Stimulated activated CD8-positive, alpha-beta memory T cell treated with anti-CD3 and anti-CD28 coated beads, Interleukin-15, amount 100 ng/mL, for 24 hours (primary cell): ENCODE data around the gene MT1X.
"Not testable (repeated sequence)": the region's sequence is repeated elsewhere in the genome, so short reads cannot be mapped to it uniquely, and the experiment has no call there.

Source experiments
- DNase-seq: peaks from one replicate; pipeline ENCODE4 v3.0.0-alpha.2; 2020; ENCODE audit warnings: low read depth

Gene MT1X

DNA sequence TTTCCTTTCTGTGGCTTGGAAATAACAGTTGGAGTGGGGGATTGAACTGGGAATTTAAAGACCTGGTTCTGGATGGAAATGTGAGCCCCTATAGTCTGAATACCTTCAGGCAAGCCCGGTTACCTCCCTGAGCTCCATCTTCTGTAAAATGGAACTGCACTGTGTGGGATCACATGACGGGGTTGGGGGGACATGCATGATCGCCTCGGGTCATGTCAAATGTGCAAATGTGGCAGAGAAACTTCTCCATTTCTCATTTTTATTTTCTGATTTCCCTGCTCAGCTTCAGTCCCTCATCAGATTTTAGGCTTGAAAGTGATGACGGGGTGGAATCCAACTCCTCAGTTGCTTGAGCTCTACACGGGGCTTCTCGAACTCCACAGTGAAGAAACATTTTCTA, 29.1 kb upstream of the MT1X start:
- DNase-seq, result no peak

DNA sequence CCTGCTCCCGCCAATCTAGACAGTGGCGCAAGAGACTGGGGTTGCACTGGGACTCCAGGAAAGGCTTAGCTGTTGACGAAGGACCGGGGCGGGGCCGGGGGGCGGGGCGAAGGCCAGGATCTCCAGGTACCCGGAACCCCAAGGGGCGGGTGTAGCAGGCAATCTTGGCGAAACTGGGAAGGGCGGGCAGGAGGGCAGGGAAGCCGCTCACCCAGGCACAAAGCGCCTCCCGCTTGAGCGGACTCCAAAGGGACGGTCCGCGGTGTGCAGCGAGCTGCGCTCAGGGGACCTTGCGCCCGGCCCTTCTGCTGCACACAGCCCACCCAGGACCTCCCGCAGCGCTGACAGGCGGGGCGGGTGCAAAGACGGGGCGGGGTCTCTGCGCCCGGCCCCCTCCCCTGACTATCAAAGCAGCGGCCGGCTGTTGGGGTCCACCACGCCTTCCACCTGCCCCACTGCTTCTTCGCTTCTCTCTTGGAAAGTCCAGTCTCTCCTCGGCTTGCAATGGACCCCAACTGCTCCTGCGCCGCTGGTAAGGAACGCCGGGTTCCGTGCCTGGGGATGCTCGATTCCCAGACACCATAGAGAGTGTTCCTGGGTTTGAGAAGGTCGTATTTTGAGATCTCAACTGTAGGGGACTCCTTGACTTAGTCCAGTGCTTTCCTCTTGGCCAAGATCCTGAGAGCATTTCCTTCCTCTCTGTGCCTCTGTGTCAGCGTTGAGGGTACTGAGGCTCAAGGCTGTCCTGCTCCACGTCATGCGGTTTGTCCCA, 24.5 kb upstream of the MT1X start, which contains the start of gene MT1F:
Gene MT1F (plus strand): TSS at position 405 of the 772 bp plus-strand sequence. CDS start 100 bp downstream, at position 505.
- DNase-seq, result peak; percentile 53

DNA sequence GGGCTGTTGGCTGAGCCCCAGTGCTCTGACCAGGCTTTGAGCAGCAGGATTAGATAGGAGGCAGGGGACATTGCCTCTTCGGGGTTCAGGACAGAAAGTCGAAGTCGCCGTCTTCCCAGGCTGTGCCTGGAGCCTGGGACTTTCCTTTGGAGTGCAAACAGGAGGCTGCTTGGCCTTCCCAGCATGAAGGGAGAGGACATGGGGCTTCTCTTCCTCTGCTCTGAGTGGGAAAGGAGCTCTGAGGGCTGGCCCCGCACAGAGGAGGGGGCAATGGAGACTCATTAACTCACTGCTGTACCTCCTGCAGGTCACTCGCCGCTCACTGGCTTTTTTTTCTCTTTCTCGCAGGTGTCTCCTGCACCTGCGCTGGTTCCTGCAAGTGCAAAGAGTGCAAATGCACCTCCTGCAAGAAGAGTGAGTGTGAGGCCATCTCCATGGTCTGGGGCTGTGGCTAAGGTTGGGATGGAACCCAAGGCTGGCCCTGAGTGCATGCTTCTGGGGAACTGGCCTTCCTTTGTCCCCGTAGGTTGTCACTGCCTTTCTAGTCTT, 23.9 kb upstream of the MT1X start:
- DNase-seq, result no peak

DNA sequence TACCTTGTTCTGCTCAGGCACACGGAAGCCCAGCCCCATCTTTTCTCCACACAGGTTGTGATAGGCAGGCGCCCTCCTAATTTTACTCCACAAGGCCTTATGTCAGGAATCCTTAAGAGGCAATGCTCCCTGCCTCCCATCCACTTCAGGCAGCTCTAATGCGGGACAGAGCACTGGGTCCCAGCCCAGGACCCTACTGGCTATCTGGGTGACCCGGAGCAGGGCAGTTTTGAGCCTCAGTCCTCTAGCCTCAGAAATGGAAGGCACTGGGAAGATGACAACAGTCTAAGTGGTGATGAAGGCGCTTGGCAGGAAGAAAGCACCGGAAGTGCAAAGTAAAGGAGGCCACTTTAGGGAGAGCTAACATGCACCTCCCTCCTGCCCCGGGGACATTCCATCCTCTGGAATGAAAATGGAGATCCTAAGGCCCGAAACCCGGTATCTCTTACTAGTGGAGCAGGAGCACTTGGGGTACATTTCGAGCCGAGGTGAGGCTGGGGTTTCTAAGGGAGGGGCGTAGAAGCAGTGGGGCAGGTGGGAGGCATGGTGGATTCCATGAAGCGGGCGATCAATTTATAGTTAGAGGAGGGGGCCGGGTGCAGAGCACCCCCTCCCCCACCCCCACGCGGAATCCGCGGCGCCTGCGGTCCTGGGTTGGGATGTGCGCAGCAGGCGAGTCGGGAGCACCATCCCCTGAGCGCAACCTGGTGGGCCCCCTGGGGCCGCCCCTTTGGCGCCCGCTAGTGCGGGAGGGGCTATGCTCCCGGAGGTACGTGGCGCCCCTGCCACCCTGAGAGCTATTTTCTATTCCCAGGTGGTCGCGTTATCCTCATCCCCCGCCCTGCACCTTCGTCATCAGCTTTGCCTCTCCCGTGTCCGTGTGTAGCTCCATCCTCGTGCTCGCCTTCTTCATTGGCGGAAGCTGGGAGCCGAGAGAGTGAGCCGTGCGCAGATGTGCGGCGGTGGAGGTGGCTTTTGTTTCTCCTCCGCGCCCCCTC, 19.6 kb upstream of the MT1X start:
- no peak for DNase-seq

DNA sequence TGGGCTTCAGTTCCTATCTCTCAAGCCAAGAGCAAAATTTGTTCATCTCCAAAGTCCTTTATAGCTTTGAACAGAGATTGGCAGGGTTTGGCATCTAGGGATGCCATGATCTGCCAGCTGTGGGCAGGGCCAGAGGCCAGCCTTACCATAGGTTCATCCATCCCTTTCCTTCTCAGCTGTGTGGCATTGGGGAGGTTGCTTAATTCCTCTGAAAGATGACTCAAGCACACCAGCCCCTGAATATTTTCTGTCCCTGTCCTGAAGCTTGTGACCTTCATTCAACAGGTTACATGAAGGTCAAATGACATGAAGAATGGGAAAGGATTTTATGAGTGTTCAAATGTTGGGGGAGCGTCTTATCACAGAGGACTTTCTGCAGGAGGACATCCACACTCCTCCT, 17.8 kb upstream of the MT1X start:
- DNase-seq, result no peak

DNA sequence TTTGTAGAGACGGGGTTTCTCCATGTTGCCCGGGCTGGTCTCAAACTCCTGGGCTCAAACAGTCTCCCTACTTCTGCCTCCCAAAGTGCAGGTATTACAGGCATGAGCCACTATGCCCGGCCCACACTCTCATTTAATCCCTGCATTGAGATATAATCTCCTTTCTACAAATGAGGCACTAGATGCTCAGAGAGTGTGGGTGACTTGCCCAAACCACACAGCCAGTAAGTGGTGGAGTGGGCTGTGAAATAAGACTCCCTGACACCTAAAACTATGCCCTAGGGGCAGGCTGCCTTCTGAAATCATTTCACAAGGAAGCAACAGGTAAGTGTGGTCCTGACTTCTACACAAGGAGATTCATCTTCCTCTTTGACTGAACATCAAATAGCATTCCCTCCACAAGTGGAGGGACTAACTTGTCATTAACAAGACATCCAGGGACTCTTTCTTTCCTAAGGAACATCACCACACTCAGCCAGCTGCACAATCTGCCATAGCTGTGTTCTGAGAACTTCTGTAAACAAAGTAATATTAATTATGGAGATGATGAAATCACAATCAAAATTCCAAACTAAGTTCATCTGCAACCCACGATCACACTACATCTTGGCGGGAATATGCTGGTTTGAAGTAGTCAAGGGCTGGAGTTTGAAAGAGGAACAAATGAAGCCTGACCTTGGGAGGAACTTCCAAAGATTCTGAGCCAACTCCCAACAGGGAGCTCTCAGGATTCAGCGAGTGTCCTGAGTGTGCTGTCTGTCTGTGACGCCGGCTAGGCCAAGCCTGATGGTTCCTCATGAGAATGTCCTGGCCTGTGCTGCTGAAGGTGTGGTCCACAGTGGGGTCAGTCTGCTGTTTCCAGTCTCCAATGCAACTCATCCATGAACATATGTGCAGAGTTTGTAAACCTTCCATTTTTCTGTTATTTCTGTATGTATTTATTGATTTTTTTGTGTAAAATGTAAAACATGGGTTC, 16.7 kb upstream of the MT1X start:
- not testable (repeated sequence) for DNase-seq

DNA sequence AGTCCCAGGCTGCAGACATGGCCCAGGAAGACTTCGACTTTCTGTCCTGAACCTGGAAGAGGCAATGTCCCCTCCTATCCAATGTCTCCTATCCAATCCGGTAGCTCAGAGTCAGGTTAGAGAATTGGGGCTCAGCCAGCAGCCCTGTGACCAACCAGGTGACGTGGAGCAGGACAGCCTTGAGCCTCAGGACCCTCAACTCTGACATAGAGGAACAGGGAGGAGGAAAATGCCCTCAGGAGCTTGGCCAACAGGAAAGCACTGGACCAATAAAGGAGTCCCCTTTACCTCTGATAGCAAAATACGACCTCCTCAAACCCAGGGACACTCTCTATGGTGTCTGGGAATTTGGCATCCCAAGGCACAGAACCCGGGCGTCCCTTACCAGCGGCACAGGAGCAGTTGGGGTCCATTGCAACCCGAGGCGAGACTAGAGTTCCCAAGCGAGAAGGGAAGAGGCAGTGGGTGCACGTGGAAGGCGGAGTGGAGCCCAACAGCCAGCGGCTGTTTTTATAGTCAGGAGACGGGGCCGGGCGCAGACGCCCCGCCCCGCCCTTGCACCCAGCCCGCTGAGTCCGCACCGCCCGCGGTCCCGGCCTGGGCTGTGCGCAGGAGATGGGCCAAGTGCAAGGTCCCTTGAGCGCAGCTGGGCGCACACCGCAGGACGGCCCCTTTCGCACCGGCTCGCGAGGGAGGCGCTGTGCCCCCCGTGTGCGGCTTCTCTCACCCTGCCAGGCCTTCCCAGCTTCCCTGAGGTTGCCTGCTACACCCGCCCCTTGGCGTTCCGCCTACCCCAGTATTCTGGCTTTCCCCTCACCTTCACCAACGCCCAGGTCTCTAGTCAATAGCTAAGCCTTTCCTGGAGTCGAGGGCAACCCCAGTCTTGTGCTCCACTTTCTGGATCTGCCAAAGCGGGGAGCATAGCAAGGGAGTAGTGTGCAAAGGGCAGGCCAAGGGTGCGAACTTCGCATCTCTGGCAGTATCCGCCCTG, 14.4 kb upstream of the MT1X start, which contains the start of gene MT1G:
Gene MT1G (minus strand): TSS at position 485 of the 991 bp plus-strand sequence. CDS start 72 bp downstream, at position 413.
- no peak for DNase-seq

DNA sequence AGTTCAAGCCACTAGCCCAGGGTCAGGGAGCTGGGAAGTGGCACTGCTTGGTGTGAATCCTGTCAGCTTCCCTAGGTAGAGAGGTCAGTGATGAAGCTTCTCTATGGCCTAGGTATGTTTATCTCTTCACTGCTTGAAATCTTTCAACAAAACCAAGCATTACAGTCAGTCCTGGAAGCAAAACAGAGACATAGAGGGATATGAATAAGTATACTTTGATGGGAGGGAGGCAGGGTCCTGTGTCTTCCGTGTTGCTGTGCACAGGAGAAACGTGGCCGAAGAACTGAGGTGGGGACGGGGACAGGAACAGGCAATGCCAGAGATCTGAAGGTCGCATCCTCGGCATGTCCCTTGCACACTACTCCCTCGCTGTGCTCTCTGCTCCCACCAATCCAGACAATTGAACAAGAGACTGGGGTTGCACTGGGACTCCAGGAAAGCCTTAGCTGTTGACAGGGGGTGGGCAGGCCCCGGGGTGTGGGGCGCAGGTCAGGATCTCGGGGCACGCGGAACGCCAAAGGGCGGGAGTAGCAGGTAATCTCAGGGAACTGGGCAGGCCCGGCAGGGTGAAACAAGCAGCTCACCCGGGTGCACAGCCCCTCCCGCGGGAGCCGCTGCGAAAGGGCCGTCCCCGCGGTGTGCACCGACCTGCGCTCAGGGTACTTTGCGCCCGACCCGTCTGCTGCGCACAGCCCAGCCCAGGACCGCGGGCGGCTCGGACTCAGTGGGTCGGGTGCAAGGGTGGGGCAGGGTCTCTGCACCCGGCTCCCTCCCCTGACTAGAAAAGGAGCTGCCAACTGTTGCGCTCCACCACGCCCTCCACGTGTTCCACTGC, 13.0 kb upstream of the MT1X start, which contains the start of gene MT1H:
Gene MT1H (plus strand): TSS at position 810 of the 835 bp plus-strand sequence. CDS start 71 bp downstream, outside the sequence.
- no peak for DNase-seq

DNA sequence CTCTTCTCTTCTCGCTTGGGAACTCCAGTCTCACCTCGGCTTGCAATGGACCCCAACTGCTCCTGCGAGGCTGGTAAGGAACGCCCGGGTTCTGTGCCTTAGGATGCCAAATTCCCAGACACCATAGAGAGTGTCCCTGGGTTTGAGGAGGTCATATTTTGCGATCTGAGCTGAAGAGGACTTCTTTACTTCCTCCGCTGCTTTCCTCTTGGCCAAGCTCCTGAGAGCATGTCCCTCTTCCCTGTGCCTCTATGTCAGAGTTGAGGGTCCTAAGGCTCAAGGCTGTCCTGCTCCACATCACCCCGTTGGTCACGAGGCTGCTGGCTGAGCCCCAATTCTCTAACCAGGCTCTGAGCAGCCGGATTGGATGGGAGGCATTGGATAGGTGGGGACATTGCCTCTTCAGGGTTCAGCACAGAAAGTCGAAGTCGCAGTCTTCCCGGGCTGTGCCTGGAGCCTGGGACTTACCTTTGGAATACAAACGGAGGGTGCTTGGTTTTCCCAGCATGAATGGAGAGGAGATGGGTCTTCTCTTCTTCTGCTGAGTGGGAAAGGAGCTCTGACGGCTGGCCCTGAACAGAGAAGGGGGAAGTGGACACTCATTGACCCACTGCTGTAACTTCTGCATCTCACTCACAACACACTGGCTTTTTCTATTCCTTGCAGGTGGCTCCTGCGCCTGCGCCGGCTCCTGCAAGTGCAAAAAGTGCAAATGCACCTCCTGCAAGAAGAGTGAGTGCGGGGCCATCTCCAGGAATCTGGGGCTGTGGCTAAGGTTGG, 12.2 kb upstream of the MT1X start:
- DNase-seq, result no peak

DNA sequence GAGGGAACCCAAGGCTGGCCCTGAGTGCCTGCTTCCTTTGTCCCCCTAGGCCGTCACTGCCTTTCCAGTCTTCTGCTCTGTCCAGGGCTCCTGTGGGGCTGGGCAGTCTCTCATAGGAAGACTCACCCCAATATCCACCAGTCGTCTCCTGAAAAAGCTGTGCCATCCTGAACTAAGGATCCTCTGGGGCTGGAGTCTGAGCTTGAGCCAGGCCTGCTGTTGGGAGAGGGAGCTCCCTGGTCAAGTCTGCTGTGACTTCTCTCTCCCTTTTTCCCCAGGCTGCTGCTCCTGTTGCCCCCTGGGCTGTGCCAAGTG, 11.7 kb upstream of the MT1X start:
- DNase-seq, result no peak

DNA sequence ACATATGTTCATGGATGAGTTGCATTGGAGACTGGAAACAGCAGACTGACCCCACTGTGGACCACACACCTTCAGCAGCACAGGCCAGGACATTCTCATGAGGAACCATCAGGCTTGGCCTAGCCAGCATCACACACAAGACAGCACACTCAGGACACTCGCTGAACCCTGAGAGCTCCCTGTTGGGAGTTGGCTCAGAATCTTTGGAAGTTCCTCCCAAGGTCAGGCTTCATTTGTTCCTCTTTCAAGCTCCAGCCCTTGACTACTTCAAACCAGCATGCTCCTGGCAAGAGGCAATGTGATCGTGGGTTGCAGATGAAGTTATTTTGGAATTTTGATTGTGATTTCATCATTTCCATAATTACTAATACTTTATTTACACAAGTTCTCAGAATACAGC, 10.6 kb upstream of the MT1X start:
- not testable (repeated sequence) for DNase-seq

DNA sequence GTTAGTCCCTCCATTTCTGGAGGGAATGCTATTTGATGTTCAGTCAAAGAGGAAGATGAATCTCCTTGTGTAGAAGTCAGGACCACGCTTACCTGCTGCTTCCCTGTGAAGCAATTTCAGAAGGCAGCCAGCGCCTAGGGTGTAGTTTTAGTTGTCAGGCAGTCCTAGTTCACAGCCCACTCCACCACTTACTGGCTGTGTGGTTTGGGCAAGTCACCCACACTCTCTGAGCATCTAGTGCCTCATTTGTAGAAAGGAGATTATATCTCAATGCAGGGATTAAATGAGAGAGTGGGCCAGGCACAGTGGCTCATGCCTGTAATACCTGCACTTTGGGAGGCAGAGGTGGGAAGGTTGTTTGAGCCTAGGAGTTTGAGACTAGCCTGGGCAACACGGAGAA, 10.1 kb upstream of the MT1X start:
- not testable (repeated sequence) for DNase-seq

DNA sequence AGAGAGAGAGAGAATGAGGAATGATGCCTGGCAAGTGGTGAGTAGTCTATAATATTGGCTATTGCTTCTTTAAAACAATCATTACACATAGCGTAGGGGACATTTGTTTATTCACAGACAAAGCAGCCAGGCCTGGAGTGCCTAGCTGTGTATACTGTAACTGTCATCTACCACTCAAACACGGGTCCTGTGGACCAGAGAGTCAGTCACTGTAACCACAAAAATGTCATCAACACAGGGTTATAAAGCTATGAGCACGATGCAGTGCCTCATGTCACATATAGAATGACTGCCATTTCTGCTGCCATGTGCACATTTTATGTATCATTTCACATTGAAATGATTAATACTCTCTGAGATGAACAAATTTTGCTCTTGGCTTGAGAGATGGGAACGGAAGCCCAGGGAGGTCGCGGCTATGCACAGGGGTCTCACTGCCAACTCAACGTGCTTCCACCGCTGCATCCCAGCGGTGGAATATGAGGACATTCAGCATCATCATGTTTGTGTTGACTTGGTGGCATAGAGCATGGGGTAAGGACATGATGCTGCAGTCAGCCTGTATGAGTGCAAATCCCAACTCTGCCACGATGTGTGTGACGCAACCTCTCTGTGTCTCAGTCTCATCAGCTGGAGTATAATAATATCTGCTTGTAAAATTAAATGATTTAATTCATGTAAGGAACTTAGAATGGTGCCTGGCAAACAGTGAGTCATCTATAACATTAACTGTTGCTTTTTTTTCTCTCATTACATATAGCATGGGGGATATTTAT, 9.3 kb upstream of the MT1X start:
- DNase-seq, result no peak

DNA sequence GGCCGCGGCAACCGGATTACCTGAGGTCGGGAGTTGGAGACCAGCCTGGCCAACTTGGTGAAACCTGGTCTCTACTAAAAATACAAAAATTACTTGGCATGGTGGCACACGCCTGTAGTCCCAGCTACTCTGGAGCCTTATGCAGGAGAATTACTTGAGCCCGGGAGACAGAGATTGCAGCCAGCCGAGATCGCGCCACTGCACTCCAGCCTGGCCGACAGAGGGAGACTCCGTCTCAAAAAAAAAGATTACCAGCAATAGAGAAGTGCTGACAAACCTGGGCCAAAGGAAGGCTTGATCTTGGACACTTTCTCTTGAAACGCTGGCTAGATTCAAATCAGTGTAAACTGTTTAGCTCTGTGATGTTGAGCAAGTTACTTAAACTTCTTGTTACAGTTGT, 8.3 kb upstream of the MT1X start:
- no peak for DNase-seq

DNA sequence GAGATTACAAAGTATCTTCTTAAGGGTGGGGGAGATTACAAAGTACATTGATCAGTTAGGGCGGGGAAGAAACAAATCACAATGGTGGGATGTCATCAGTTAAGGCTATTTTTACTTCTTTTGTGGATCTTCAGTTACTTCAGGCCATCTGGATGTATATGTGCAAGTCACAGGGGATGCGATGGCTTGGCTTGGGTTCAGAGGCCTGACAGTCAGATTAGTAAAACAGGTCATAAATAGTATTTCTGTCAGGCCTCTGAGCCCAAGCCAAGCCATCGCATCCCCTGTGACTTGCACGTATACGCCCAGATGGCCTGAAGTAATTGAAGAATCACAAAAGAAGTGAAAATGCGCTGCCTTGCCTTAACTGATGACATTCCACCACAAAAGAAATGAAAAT, 7.7 kb upstream of the MT1X start:
- not testable (repeated sequence) for DNase-seq

DNA sequence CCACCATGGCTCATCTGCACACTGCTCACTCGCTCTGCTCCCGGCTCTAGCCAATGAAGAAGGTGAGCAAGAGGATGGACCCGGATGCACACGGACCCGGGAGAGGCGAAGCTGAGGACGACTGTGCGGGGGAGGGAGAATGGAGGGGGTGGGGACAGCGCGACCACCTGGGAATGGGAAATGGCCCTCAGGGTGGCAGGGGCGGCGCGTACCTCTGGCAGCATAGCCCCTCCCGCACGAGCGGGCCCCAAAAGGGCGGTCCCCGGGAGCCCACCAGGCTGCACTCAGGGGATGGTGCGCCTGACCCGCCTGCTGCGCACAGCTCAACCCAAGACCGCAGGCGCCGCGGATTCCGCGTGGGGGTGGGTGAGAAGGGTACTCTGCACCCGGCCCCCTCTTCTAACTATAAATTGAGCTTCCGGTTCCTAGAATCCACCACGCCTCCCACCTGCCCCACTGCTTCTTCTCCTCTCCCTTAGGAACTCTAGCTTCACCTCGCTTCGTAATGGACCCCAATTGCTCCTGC, 6.5 kb upstream of the MT1X start:
- peak; percentile 38 for DNase-seq

DNA sequence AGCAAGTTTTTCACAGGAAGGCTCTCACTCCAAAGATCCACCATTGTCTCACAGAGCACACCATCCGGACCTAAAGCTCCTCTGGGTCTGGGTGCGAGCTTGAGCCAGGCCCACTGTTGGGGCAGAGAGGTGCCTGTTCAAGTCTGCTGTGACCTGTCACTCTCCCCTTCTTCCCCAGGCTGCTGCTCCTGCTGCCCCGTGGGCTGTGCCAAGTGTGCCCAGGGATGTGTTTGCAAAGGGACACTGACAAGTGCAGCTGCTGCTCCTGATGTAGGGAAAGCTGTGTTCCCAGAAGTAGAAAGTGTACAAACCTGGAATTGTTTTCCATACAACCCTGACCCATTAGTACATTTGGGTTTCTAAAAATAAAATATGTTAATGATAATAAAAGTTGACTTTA, 4.8 kb upstream of the MT1X start:
- no peak for DNase-seq
